ENCODE measurements around the gene NLRP5. TPM values are rescaled to one million over a fixed set of nuclear protein-coding genes. Genes with fewer than 3 reads are reported as not detected.
"Not testable (repeated sequence)": the region's sequence is repeated elsewhere in the genome, so short reads cannot be mapped to it uniquely, and the experiment has no call there.

NLRP5 gene
- total RNA-seq (not detected), polyA plus RNA-seq (not detected)
- long read RNA-seq, donor 1, result 0 reads
- long read RNA-seq, donor 2, result 0 reads
- long read RNA-seq, donor 3, result 0 reads

DNA sequence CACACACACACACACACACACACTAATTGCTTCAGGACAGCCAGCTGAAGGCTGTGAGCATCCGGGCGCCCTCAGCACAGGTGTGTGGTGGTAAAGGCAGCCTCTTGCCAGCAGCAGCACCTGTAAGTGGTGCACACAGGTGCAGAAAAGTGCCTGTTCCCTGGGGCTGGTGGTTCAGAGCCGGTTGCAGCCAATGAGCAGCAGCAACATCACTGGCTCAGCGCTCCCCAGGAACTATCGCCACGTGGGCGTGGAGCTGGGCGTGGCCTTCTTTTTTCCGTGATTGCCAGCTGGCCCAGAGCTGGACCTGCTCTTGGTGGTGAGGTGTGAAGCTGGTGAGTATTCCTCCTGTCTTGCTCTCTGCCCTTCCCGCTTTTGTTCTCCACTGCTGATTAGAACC is at the start of gene NLRP5:
TSS of gene NLRP5 (plus strand) at position 289 of the 400 bp plus-strand sequence.
- 37 to 38% methylated on average over 10 of the region's 10 CpGs for WGBS, 2 donors
- no peak for DNase-seq
- no peak for TF ChIP-seq CTCF (IDR thresholded peaks at IDR 0.05)
- Histone ChIP-seq H3K4me1 (no peaks in the 10 kb centered on the region), H3K27ac (no peak within 1 kb of the TSS), H3K36me3 (no peaks in the 10 kb centered on the region), H3K27me3 (peaks cover 0 to 3% (median 0%) of the 10 kb centered on the region in 7 donors), H3K9me3 (peaks cover 0 to 8% (median 0%) of the 10 kb centered on the region in 11 donors), H3K4me3 (no peak within 1 kb of the TSS)
- no peak for ATAC-seq
- intact Hi-C loops (cut with DNase I), result no loop called here

DNA sequence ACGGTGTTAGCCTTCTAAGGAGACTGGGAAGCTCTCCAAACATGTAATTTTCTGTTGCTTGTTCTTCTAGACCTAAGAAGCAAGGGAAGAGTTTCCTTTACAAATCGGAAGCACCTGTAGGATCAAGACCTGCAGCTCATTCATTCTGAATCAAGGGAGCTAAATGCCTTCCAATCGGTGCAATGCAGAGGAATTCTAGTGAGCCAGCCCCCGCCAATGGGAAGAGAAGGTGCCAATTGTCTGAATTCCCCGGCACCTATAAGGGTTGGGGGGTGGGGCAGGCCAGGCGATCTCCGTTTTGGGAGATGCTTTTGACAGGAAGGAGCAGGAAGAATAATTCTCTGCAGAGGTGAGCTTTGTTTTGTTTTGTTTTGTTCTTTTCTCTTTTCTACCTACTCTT is 47.4 kb upstream of the NLRP5 start:
- DNase-seq (no peak), ATAC-seq (no peak)
- Histone ChIP-seq H3K4me1 (no peaks in the 10 kb centered on the region), H3K36me3 (no peaks in the 10 kb centered on the region), H3K27me3 (no peaks in the 10 kb centered on the region), H3K9me3 (peaks cover 0 to 21% (median 0%) of the 10 kb centered on the region in 11 donors), H3K4me3 (no peak overlapping the region), H3K27ac (no peak overlapping the region)
- TF ChIP-seq CTCF (IDR thresholded peaks at IDR 0.05), result no peak
- 63 to 70% methylated on average over 7 of the region's 7 CpGs for WGBS, 2 donors
- intact Hi-C loops (cut with DNase I), result no loop called here

DNA sequence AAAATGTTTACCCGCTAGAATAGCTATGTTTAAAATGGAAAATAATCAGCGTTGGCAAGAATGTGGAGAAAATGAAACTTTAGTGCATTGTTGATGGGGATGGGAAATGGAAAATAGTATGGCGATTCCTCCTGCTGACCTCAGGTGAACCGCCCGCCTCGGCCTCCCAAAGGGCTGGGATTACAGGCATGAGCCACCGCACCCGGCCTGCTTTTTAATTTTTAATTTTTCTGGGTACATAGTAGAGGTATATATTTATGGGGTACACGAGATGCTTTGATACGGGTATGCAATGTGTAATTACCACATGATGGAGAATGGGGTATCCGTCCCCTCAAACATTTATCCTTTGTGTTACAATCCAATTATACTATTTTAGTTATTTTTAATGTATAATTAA is 46.3 kb upstream of the NLRP5 start:
- no peak for TF ChIP-seq CTCF (IDR thresholded peaks at IDR 0.05)
- Histone ChIP-seq H3K27me3 (no peaks in the 10 kb centered on the region), H3K4me3 (no peak overlapping the region), H3K9me3 (peaks cover 0 to 17% (median 0%) of the 10 kb centered on the region in 11 donors), H3K36me3 (no peaks in the 10 kb centered on the region), H3K27ac (no peak overlapping the region), H3K4me1 (no peaks in the 10 kb centered on the region)
- DNase-seq (no peak), ATAC-seq (no peak)
- WGBS, 2 donors, result 87 to 88% methylated on average over 11 of the region's 11 CpGs
- intact Hi-C loops (cut with DNase I), result no loop called here

GRCh38 chr19:55947532-55947931 is 39.0 kb upstream of the NLRP5 start, which contains the start of gene NLRP8:
Gene NLRP8, plus strand, starts transcription at chr19:55947832.
- WGBS, 2 donors, result 71 to 73% methylated on average over 8 of the region's 8 CpGs
- no peak for ATAC-seq
- H3K4me3 ChIP-seq, result no peak within 1 kb of the TSS
- no peak for DNase-seq
- H3K27ac ChIP-seq, result no peak within 1 kb of the TSS
- intact Hi-C loops (cut with DNase I), result no loop called here
- H3K4me1 ChIP-seq, result no peaks in the 10 kb centered on the region
- peaks cover 0 to 49% (median 0%) of the 10 kb centered on the region in 11 donors for H3K9me3 ChIP-seq
- no peak for TF ChIP-seq CTCF (IDR thresholded peaks at IDR 0.05)
- H3K36me3 ChIP-seq, result no peaks in the 10 kb centered on the region
- H3K27me3 ChIP-seq, result peaks cover 0 to 11% (median 0%) of the 10 kb centered on the region in 7 donors

GRCh38 chr19:55950566-55950965 is 36.0 kb upstream of the NLRP5 start:
- H3K36me3 ChIP-seq; H3K27ac ChIP-seq; DNase-seq; ATAC-seq; intact Hi-C loops (cut with DNase I); H3K4me1 ChIP-seq; H3K4me3 ChIP-seq: not testable (repeated sequence)
- 89% methylated on average over 19 of the region's 19 CpGs for WGBS, 2 donors
- Histone ChIP-seq H3K27me3 (peaks cover 0 to 11% (median 0%) of the 10 kb centered on the region in 7 donors), H3K9me3 (peaks cover 0 to 60% (median 0%) of the 10 kb centered on the region in 11 donors)

All from heart right ventricle (tissue), 16 donors.